Glutamatergic neuron (in vitro differentiated cells): Measurements from ENCODE around the gene MED12. TPM values are rescaled to one million over a fixed set of nuclear protein-coding genes. Genes with fewer than 3 reads are reported as not detected.

Source experiments
- DNase-seq: peaks from one replicate; pipeline ENCODE4 v3.0.0; 2022
- H3K27ac Mint-ChIP-seq: one replicate; pipeline ENCODE4 v1.8.0; 2020; ENCODE audit warnings: mild to moderate bottlenecking, mixed read lengths, inconsistent platforms; ENCODE audit not compliant: unreplicated experiment
- H3K27me3 Mint-ChIP-seq: one replicate; pipeline ENCODE4 v1.8.0; 2020; ENCODE audit warnings: mild to moderate bottlenecking, moderate library complexity, mixed read lengths, inconsistent platforms; ENCODE audit not compliant: unreplicated experiment
- H3K36me3 Mint-ChIP-seq: one replicate; pipeline ENCODE4 v1.8.0; 2020; ENCODE audit warnings: mild to moderate bottlenecking, mixed read lengths, inconsistent platforms; ENCODE audit not compliant: unreplicated experiment
- H3K4me1 Mint-ChIP-seq: one replicate; pipeline ENCODE4 v1.8.0; 2020; ENCODE audit warnings: mild to moderate bottlenecking, low read depth, mixed read lengths, inconsistent platforms; ENCODE audit not compliant: unreplicated experiment
- H3K4me3 Mint-ChIP-seq: one replicate; pipeline ENCODE4 v1.8.0; 2020; ENCODE audit warnings: mild to moderate bottlenecking, mixed read lengths, inconsistent platforms; ENCODE audit not compliant: unreplicated experiment
- H3K9me3 Mint-ChIP-seq: one replicate; pipeline ENCODE4 v1.8.0; 2020; ENCODE audit warnings: mild to moderate bottlenecking, moderate library complexity, mixed read lengths, inconsistent platforms; ENCODE audit not compliant: unreplicated experiment
- CTCF ChIP-seq: fragments of 200-600 bp; sonication (generic); IDR thresholded peaks from one replicate; pipeline ENCODE4 v1.5.0; 2021; ENCODE audit not compliant: partially characterized antibody, unreplicated experiment
- total RNA-seq: library from RNA; stranded (reverse); fragmentation: NEBNext Ultra II Directional; extraction: Animal tissue kit (Norgen Biotek cat#: 25700); gene quantifications from one replicate; pipeline ENCODE4 v1.2.1, GENCODE V29; 2021; ENCODE audit not compliant: unreplicated experiment

Gene MED12
- total RNA-seq, 1 donor from 2014 or later: 87.4 TPM

- Mint-ChIP-seq H3K9me3 (peaks cover 11% of the 10 kb centered on the region), H3K27me3 (peaks cover 2% of the 10 kb centered on the region), H3K27ac (no peak overlapping the region), H3K4me1 (peaks cover 28% of the 10 kb centered on the region), H3K4me3 (peak overlapping the region; percentile 75), H3K36me3 (no peaks in the 10 kb centered on the region)
- no peak for DNase-seq
- no peak for TF ChIP-seq CTCF
Observed at GRCh38 chrX:71099736-71100135, 18.7 kb upstream of the MED12 start.

- no peaks in the 10 kb centered on the region for H3K36me3 Mint-ChIP-seq
- peaks cover 28% of the 10 kb centered on the region for H3K4me1 Mint-ChIP-seq
- no peak overlapping the region for H3K4me3 Mint-ChIP-seq
- DNase-seq: no peak
- H3K27ac Mint-ChIP-seq: no peak overlapping the region
- H3K27me3 Mint-ChIP-seq: peaks cover 2% of the 10 kb centered on the region
- TF ChIP-seq CTCF: no peak
- H3K9me3 Mint-ChIP-seq: peaks cover 9% of the 10 kb centered on the region
Observed at GRCh38 chrX:71100581-71101505, 17.6 kb upstream of the MED12 start.

GRCh38 chrX:71102292-71102691, 16.1 kb upstream of the MED12 start:
- Mint-ChIP-seq H3K27me3 (peaks cover 2% of the 10 kb centered on the region), H3K36me3 (no peaks in the 10 kb centered on the region), H3K9me3 (peaks cover 6% of the 10 kb centered on the region), H3K4me3 (no peak overlapping the region), H3K27ac (peak overlapping the region; percentile 89), H3K4me1 (peaks cover 34% of the 10 kb centered on the region)
- no peak for TF ChIP-seq CTCF
- no peak for DNase-seq

- DNase-seq: peak; percentile 74
- Mint-ChIP-seq H3K27me3 (peaks cover 2% of the 10 kb centered on the region), H3K36me3 (no peaks in the 10 kb centered on the region), H3K4me3 (peak overlapping the region; percentile 72), H3K4me1 (peaks cover 38% of the 10 kb centered on the region), H3K9me3 (peaks cover 6% of the 10 kb centered on the region), H3K27ac (peak overlapping the region; percentile 89)
- no peak for TF ChIP-seq CTCF
Observed at GRCh38 chrX:71103110-71103983, 15.0 kb upstream of the MED12 start.
